AG09319 (cell line): ENCODE measurements around the gene LAMTOR5.
A peak's percentile ranks its signal among the peaks of the same experiment; 100 is the strongest.

Experiments used
- DNase-seq: peaks from one replicate; pipeline ENCODE4 v3.0.0-alpha.2; 2010; ENCODE audit warnings: low read depth; ENCODE audit errors: extremely low read depth
- CTCF ChIP-seq: IDR thresholded peaks from 2 replicates; pipeline ENCODE4 v1.5.1; 2011; ENCODE audit warnings: low read depth, mild to moderate bottlenecking, inconsistent platforms, low read length, moderate library complexity

The LAMTOR5 gene

GRCh38 chr1:110384581-110385321, 22.7 kb downstream of the LAMTOR5 start:
- no peak for DNase-seq
- TF ChIP-seq CTCF = no peak

- no peak for TF ChIP-seq CTCF
- no peak for DNase-seq
Measured at GRCh38 chr1:110383251-110383990, 24.1 kb downstream of the LAMTOR5 start.

- DNase-seq = peak; percentile 79
- no peak for TF ChIP-seq CTCF
Measured at GRCh38 chr1:110380672-110381283, 26.7 kb downstream of the LAMTOR5 start.

GRCh38 chr1:110375490-110375889, 32.0 kb downstream of the LAMTOR5 start:
- DNase-seq = no peak

GRCh38 chr1:110370827-110371226, 36.7 kb downstream of the LAMTOR5 start:
- TF ChIP-seq CTCF = no peak

More at GRCh38 chr1:110375490-110375889, 32.0 kb downstream of the LAMTOR5 start:
- TF ChIP-seq CTCF = no peak

GRCh38 chr1:110364221-110364620, 43.3 kb downstream of the LAMTOR5 start:
- DNase-seq = no peak
- TF ChIP-seq CTCF = no peak

More at GRCh38 chr1:110370827-110371226, 36.7 kb downstream of the LAMTOR5 start:
- DNase-seq = no peak

- no peak for TF ChIP-seq CTCF
- no peak for DNase-seq
Measured at GRCh38 chr1:110361856-110362255, 45.6 kb downstream of the LAMTOR5 start.
